Measurements from ENCODE around the gene LRRFIP2.

The LRRFIP2 gene

DNA sequence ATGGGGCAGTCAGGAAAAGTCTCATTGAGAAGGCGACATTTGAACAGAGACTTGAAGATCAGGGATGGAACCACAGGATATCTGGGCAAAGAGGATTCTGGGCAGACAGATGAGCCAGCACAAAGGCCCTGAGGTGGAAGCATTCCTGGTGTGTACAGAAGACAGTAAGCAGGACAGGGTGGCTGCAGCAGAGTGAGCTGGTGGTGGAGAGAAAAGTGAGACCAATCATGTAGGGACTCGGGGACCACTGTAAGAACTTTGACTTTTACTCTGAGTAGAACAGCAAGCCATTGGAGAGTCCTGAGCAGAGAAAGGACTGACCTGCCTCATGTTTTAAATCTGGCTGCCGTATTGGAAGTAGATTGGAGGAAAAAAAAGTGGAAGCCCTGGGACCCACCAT, 29.9 kb upstream of the LRRFIP2 start:
- H3K4me3 Mint-ChIP-seq, result no peak overlapping the region
- no peak for DNase-seq
- no peaks in the 10 kb centered on the region for H3K9me3 Mint-ChIP-seq
- H3K4me1 Mint-ChIP-seq, result no peaks in the 10 kb centered on the region
- H3K27me3 Mint-ChIP-seq, result peaks cover 12% of the 10 kb centered on the region
- no peaks in the 10 kb centered on the region for H3K36me3 Mint-ChIP-seq
- CTCF ChIA-PET, result interaction anchor here (0.6 kb wide), 1 partner anchor 35 kb away, joined by 3 read pairs; no protein-coding TSS in a partner anchor
- no peak overlapping the region for H3K27ac Mint-ChIP-seq

DNA sequence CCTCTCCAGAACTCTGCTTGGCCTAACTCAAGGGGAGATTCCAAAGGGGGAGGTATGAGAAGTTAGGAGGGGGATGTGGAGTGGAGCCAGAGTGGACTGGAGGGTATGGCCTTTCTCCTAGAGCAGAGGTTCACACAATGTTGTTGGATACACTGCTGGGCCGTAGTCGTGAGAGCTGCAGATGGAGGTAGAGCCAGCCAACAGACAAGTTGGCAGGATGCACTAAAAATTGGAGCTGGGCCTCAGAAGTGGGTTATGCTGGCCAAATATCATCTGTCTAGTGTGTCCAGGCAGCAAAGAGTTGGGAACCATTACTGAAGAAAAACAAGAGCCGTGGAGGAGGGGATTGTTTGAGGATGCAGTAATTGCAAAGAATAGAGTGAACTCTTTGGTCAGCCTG, 27.7 kb upstream of the LRRFIP2 start:
- Mint-ChIP-seq H3K4me3 (no peak overlapping the region), H3K27me3 (peaks cover 21% of the 10 kb centered on the region), H3K4me1 (no peaks in the 10 kb centered on the region), H3K27ac (no peak overlapping the region), H3K9me3 (no peaks in the 10 kb centered on the region), H3K36me3 (no peaks in the 10 kb centered on the region)
- no peak for DNase-seq
- CTCF ChIA-PET, result interaction anchor here (0.8 kb wide), 1 partner anchor 11 kb away, joined by 4 read pairs; no protein-coding TSS in a partner anchor

DNA sequence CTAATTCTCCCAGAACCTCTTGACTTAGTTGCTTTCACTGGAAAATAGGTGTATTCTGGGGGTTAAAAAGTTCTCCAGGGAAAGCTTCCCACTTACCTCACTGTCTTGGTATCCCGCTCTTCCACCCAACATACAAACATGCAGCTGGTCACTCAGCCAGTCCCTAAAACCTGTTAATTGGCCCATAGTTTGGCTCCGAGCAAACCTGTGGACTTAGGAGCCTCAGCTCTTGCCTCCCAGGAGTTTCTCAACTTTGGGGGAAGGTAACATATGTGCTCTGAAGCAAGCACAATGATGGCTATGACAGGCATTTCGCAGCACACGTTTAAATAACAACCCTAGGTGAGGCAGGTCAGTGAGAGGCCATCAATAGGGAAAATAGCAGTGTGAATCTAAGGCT, 25.8 kb upstream of the LRRFIP2 start:
- H3K36me3 Mint-ChIP-seq, result no peaks in the 10 kb centered on the region
- H3K4me3 Mint-ChIP-seq, result no peak overlapping the region
- no peaks in the 10 kb centered on the region for H3K9me3 Mint-ChIP-seq
- no peak for DNase-seq
- H3K4me1 Mint-ChIP-seq, result no peaks in the 10 kb centered on the region
- peaks cover 23% of the 10 kb centered on the region for H3K27me3 Mint-ChIP-seq
- no peak overlapping the region for H3K27ac Mint-ChIP-seq
- CTCF ChIA-PET, result no interaction called here

DNA sequence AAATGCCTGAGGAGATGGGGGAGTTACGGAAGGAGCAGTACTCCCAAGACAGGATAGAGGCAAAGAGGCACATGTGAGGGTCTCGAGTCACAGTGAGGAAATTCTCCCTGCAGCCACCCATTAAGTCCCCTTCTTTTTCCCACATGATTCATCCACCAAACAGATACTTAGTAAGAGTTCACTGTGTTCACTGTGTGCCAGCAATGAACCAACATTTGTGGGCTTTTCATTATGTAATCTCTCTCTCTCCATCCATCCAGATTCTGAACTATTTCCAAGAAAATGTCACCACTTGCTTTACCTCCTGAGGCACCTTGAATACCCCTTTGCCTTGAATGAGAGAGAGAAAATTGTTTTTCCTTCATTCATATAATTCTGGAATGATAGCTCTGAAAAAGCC, 24.6 kb upstream of the LRRFIP2 start:
- no peak for DNase-seq
- Mint-ChIP-seq H3K9me3 (no peaks in the 10 kb centered on the region), H3K27me3 (peaks cover 14% of the 10 kb centered on the region), H3K36me3 (no peaks in the 10 kb centered on the region), H3K4me3 (no peak overlapping the region), H3K4me1 (no peaks in the 10 kb centered on the region), H3K27ac (no peak overlapping the region)
- CTCF ChIA-PET, result no interaction called here

DNA sequence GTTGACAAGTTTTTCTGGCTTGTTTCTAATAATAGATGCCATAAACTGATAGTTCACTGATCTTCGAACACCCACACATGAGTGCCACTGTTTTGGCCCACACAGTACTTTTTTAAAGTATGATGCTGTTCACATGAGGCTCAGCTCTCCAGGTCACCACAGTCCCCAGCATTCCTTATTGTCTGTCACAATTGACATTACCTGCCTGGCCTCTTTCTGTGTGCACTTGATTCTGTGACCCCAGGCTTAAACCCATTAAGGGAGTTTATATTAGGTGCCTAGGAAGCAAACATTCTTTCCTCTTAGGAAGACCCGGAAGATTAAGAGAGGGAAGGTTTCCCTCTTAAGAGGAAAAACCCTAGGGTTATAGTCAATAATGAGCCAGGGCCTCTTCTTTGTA, 24.2 kb upstream of the LRRFIP2 start:
- CTCF ChIA-PET, result no interaction called here
- H3K4me3 Mint-ChIP-seq, result no peak overlapping the region
- H3K36me3 Mint-ChIP-seq, result no peaks in the 10 kb centered on the region
- peaks cover 11% of the 10 kb centered on the region for H3K27me3 Mint-ChIP-seq
- DNase-seq, result no peak
- no peak overlapping the region for H3K27ac Mint-ChIP-seq
- no peaks in the 10 kb centered on the region for H3K9me3 Mint-ChIP-seq
- no peaks in the 10 kb centered on the region for H3K4me1 Mint-ChIP-seq

DNA sequence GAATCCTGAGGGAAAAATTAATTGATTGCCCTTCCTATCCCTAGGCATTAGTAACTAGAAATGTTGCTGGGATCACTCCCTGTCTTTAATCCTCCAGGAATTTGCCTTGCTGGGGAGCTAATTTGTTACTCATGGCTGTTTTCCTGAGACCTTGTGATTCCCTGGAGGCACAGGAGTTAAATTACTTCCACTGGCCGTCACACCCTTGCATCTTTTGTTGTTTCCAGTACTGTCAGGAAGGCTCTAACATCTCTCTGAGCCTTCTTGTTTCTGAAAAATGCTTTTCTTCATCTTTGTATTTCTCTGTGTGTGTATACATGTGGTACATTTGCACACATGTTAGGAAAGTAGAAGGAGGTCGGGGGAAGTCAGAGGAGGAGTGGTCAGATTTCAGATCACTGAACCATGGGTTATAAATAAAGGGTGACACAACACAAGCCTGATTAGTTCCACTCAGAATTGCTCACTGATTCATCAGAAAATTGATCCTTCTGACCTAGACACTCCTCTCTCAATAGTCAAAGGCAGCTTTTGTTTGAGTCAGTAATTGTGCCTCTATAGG, 23.5 kb upstream of the LRRFIP2 start:
- Mint-ChIP-seq H3K36me3 (no peaks in the 10 kb centered on the region), H3K27ac (no peak overlapping the region), H3K4me1 (no peaks in the 10 kb centered on the region), H3K9me3 (no peaks in the 10 kb centered on the region), H3K4me3 (no peak overlapping the region), H3K27me3 (peaks cover 11% of the 10 kb centered on the region)
- CTCF ChIA-PET, result no interaction called here
- no peak for DNase-seq

DNA sequence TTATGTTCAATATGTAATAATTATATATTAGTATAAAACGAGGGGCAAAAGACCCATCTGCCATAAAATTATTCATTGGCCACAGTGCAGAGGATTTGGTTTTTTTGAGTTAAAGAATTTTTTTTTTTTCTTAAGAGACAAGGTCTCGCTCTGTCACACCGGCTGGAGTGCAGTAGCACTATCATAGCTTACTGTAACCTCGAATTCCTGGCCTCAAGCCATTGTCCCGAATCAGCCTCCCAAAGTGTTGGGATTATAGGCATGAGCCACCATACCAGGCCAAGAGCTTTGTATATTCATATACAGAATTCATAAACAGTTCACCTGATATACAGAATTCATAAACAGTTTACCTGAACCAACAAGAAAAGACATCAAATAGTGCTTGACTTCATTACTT, 20.2 kb upstream of the LRRFIP2 start:
- H3K4me3 Mint-ChIP-seq, result no peak overlapping the region
- H3K4me1 Mint-ChIP-seq, result no peaks in the 10 kb centered on the region

DNA sequence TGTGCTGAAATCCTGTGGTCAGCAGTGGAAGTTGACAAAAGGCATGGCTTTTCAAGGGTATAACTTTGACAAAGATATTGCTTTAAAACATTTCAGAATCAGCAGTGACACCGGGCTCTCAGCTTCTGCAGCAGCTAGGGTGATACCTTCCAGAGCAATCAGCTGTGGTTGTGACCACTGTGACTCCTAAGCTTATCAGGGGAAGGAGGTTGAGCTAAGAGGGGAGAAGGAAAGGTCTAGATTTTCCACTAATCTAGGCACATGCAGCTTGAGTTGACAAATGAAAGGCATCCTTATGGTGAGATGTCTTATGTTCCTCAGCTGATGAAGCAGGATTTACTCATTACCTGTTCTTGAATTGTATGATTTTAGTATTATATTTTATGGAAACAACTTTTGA, 16.3 kb upstream of the LRRFIP2 start:
- H3K9me3 Mint-ChIP-seq, result no peaks in the 10 kb centered on the region
- H3K4me3 Mint-ChIP-seq, result no peak overlapping the region
- DNase-seq, result no peak
- no peaks in the 10 kb centered on the region for H3K4me1 Mint-ChIP-seq
- H3K27ac Mint-ChIP-seq, result no peak overlapping the region
- CTCF ChIA-PET, result no interaction called here
- H3K27me3 Mint-ChIP-seq, result peaks cover 5% of the 10 kb centered on the region
- H3K36me3 Mint-ChIP-seq, result no peaks in the 10 kb centered on the region

More for the DNA sequence above, 20.2 kb upstream of the LRRFIP2 start:
- no peaks in the 10 kb centered on the region for H3K36me3 Mint-ChIP-seq
- DNase-seq, result no peak
- H3K27me3 Mint-ChIP-seq, result peaks cover 11% of the 10 kb centered on the region
- CTCF ChIA-PET, result no interaction called here
- no peak overlapping the region for H3K27ac Mint-ChIP-seq
- no peaks in the 10 kb centered on the region for H3K9me3 Mint-ChIP-seq

DNA sequence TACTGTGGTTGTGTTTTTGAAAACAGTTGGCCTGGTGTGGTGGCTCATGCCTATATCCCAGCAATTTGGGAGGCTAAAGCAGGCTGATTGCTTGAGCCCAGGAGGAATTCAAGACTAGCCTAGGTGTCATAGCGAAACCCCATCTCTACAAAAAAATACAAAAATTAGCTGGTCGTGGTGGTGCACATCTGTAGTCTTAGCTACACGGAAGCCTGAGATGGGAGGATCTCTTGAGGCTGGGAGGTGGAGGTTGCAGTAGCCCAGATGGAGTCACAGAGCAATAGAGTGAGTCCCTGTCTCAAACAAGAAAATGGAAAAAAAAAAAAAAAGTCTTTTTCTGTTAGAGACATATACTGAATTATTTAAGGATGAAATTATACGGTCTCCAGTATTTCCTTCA, 14.7 kb upstream of the LRRFIP2 start:
- Mint-ChIP-seq H3K27me3 (peaks cover 5% of the 10 kb centered on the region), H3K4me3 (no peak overlapping the region), H3K9me3 (no peaks in the 10 kb centered on the region), H3K36me3 (no peaks in the 10 kb centered on the region), H3K27ac (no peak overlapping the region), H3K4me1 (no peaks in the 10 kb centered on the region)
- CTCF ChIA-PET, result no interaction called here
- DNase-seq, result no peak

DNA sequence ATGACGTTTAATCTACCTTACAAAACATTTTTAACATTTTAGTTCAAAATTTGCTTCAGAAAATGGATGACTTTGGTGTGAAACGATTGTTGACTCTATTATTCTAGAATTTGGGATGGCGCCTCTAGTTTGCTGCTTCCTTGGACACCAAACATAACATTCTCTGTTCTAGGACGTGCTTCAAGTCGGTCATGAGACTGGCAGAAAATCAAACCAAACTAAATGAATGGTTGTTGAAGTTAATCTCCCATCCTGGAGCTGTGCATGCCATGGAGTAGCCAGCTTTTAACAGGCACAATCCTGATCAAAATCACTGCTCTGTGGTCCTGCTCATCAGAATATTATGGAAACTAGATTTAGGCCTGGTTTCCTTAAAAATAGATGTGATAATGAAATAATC, 9.6 kb upstream of the LRRFIP2 start:
- no peak overlapping the region for H3K27ac Mint-ChIP-seq
- no peak overlapping the region for H3K4me3 Mint-ChIP-seq
- CTCF ChIA-PET, result no interaction called here

DNA sequence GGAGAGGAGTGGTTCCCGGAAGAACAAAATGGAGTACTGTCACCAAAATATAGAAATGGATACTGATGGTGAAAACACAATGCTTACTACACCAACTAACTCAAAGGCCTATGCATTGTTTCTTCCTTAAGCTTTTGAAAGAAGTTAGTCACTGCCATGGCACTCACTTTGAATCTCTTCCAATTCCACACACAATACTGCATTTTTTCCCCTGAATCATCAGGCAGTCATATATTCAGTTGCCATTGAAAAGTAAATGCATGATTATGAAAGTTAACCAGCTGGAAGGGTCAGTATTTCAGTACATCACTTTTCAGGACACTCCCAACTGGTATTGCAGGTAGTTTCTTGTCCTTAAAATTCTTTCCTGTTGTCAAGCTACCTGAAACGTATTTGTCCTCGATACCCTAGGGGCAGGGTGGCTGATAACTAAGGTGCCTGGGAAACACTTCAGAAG, 9.0 kb upstream of the LRRFIP2 start:
- no peak overlapping the region for H3K4me3 Mint-ChIP-seq
- no peaks in the 10 kb centered on the region for H3K9me3 Mint-ChIP-seq
- H3K4me1 Mint-ChIP-seq, result peaks cover 16% of the 10 kb centered on the region
- H3K36me3 Mint-ChIP-seq, result peaks cover 6% of the 10 kb centered on the region
- H3K27ac Mint-ChIP-seq, result no peak overlapping the region
- CTCF ChIA-PET, result no interaction called here
- no peak for DNase-seq
- H3K27me3 Mint-ChIP-seq, result no peaks in the 10 kb centered on the region

More for the DNA sequence above, 9.6 kb upstream of the LRRFIP2 start:
- Mint-ChIP-seq H3K9me3 (no peaks in the 10 kb centered on the region), H3K36me3 (peaks cover 6% of the 10 kb centered on the region), H3K27me3 (peaks cover under 1% of the 10 kb centered on the region), H3K4me1 (peaks cover 14% of the 10 kb centered on the region)
- no peak for DNase-seq

DNA sequence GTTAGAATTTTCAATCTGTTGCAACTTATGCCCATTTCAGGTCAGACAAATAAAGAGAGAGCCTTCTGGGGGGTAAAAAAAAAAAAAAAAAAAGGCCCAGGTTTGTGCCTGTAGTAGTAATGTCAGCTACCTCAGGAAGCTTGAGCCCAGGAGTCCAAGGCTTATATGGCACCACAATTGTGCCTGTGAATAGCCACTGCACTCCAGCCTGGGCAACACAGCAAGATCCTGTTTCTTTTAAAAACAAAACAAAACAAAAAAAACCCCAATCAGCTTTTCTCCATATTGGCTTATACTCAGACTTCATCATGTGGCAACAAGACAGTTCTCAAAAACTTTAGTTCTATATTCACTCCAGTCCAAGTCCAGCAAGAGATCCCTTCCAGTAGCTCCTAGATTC, 8.4 kb upstream of the LRRFIP2 start:
- CTCF ChIA-PET, result no interaction called here
- Mint-ChIP-seq H3K27ac (no peak overlapping the region), H3K4me1 (peaks cover 22% of the 10 kb centered on the region), H3K36me3 (peaks cover 8% of the 10 kb centered on the region), H3K27me3 (no peaks in the 10 kb centered on the region), H3K9me3 (no peaks in the 10 kb centered on the region), H3K4me3 (no peak overlapping the region)
- DNase-seq, result no peak

DNA sequence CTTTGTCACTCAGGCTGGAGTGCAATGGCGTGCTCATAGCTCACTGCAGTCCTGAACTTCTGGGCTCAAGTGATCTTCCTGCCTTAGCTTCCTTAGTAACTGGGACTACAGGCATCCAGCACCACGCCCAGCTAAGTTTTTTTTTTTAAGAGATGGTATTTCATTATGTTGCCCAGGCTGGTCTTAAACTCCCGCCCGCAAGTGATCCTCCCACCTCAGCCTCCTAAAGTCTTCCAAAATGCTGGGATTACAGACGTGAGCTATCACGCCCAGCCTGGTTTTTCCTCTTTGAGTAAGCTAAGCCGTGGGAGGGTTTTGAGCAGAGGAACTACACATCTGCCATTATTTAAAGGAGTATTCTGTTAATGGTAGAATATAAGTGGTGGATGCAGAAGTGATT, 7.4 kb upstream of the LRRFIP2 start:
- no peak overlapping the region for H3K4me3 Mint-ChIP-seq
- no peak for DNase-seq
- CTCF ChIA-PET, result interaction anchor here (1.0 kb wide), 1 partner anchor 126 kb away, joined by 3 read pairs; no protein-coding TSS in a partner anchor
- H3K27ac Mint-ChIP-seq, result no peak overlapping the region
- H3K27me3 Mint-ChIP-seq, result no peaks in the 10 kb centered on the region
- H3K4me1 Mint-ChIP-seq, result peaks cover 32% of the 10 kb centered on the region
- H3K9me3 Mint-ChIP-seq, result no peaks in the 10 kb centered on the region
- H3K36me3 Mint-ChIP-seq, result peaks cover 8% of the 10 kb centered on the region

DNA sequence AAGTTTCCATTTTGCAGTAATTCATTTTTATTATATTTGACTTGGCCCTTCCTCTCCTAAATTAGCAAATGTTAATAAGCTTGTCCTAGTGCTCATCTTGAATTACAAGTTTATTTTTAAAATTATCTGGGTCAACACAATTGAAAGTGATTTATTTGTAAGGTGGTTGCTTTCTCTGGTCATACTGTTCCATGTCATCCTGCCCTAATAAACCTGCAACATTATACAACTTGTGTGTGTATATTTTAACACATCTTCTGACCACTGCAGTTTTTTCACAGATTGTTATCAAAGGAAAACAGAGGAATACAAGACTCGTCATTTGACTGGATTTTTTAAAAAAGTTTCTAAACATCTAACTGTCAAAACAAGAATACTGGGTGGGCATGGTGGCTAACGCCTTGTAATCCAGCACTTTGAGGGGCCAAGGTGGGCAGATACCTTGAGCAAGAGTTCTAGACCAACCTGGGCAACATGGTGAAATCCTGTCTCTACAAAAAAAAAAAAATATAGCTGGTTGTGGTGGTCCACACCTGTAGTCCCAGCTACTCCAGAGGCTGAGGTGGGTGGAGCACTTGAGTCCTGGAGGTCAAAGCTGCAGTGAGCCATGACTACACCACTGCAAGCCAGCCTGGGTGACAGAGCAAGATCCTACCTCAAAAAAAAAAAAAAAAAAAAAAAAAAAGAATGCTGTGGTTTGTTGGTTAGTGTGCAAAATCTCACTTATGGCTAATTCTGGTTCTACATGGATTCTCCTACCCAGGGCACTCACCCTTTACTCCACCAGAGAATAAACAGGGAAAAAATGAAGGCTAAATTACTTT, 5.0 kb upstream of the LRRFIP2 start:
- CTCF ChIA-PET, result no interaction called here
- Mint-ChIP-seq H3K27me3 (no peaks in the 10 kb centered on the region), H3K4me1 (peaks cover 42% of the 10 kb centered on the region), H3K27ac (no peak overlapping the region), H3K9me3 (no peaks in the 10 kb centered on the region), H3K4me3 (no peak overlapping the region), H3K36me3 (peaks cover 12% of the 10 kb centered on the region)
- DNase-seq, result no peak

DNA sequence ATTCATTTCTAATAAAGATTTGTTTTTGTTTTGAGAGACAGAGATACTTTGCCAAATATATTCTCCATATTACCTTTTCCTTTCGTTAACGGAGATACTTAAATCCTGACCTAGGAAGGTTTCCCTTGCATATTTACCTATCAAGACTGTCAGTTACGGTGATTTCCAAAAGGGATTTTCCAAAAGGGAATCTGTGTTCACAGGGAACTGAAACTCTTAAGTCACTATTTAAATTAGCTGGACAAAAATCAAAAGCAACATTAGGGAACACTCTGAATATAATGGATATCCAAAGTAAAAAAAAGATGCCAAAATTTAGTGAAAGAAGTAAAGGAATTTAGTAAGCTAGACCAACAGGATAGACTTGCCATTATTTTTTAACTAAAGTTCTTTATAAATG, 576 bp downstream of the LRRFIP2 start:
- H3K36me3 Mint-ChIP-seq, result peaks cover 23% of the 10 kb centered on the region
- CTCF ChIA-PET, result no interaction called here
- no peak for DNase-seq
- H3K27ac Mint-ChIP-seq, result no peak overlapping the region
- H3K4me1 Mint-ChIP-seq, result peaks cover 44% of the 10 kb centered on the region
- no peaks in the 10 kb centered on the region for H3K27me3 Mint-ChIP-seq
- H3K9me3 Mint-ChIP-seq, result no peaks in the 10 kb centered on the region
- H3K4me3 Mint-ChIP-seq, result no peak overlapping the region
